ENCODE measurements around the gene TMPRSS13.

DNA sequence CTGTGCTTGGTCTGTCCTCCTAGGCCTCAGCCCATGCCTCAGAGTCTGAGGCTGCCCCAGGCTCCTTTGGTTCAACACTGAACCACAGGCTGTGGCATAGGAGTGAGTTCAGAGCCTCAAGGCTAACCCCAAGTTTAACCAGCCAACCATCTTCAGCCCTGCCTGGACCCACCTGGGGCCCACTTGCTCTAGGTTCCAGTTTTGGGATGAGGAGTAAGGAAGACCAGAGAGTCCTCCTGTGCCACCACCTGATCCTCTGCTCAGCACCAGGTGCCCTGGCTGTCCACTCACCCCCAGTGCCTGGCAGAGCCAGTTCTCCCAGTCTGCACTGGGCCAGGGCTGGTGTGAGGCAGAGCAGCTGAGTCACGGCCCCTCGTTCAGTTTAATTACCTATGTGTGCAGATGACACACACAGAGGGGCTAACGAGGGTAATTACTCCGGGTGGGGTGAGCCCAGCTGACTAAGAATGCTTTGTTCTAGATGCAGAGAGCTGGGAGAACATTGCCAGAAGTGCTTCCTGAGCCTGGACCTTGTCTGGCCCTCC lies 12.0 kb upstream of the TMPRSS13 start:
- TF ChIP-seq POLR2AphosphoS5 (IDR thresholded peaks at IDR 0.05; ENCODE audit: low read depth, low read length), result no peak
- TF ChIP-seq POLR2A (IDR thresholded peaks at IDR 0.05; ENCODE audit: insufficient read depth in 1 of 2, low read depth in 2 of 2, low read length in 2 of 2), result no peak
- TF ChIP-seq, protein P1, sequence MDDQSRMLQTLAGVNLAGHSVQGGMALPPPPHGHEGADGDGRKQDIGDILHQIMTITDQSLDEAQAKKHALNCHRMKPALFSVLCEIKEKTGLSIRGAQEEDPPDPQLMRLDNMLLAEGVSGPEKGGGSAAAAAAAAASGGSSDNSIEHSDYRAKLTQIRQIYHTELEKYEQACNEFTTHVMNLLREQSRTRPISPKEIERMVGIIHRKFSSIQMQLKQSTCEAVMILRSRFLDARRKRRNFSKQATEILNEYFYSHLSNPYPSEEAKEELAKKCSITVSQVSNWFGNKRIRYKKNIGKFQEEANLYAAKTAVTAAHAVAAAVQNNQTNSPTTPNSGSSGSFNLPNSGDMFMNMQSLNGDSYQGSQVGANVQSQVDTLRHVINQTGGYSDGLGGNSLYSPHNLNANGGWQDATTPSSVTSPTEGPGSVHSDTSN (CRISPR knock-in tag; IDR thresholded peaks at IDR 0.05; ENCODE audit: borderline replicate concordance), result no peak
- no peak for TF ChIP-seq MAX (IDR thresholded peaks at IDR 0.05)
- TF ChIP-seq TP53 (CRISPR knock-in tag; conservative IDR thresholded peaks at IDR 0.05), result no peak
- TF ChIP-seq KLF9 (CRISPR knock-in tag; IDR thresholded peaks at IDR 0.05; ENCODE audit: low read depth), result no peak
- TF ChIP-seq BCL6 (CRISPR knock-in tag; IDR thresholded peaks at IDR 0.05), result no peak
- TF ChIP-seq FOXK1 (CRISPR knock-in tag; IDR thresholded peaks at IDR 0.05; ENCODE audit: borderline replicate concordance, low read depth), result no peak
- TF ChIP-seq KMT2A (CRISPR knock-in tag; IDR thresholded peaks at IDR 0.05), result no peak
- TF ChIP-seq TARDBP (CRISPR knock-in tag; IDR thresholded peaks at IDR 0.05), result no peak
- no peak for TF ChIP-seq GABPA (IDR thresholded peaks at IDR 0.05; ENCODE audit: low read depth, low read length)
- no peak for TF ChIP-seq GABPA (CRISPR knock-in tag; IDR thresholded peaks at IDR 0.05; ENCODE audit: low read depth)
- TF ChIP-seq CTCF (CRISPR knock-in tag; IDR thresholded peaks at IDR 0.05), result no peak
- TF ChIP-seq SMARCE1 (IDR thresholded peaks at IDR 0.05; ENCODE audit: borderline replicate concordance), result no peak
- no peak for TF ChIP-seq ZNF274 (CRISPR knock-in tag; IDR thresholded peaks at IDR 0.05)

All from HepG2 (cell line).